Middle frontal gyrus (tissue), 1 donor: Measurements from ENCODE around the gene CSDE1.
"Not testable (repeated sequence)": the region's sequence is repeated elsewhere in the genome, so short reads cannot be mapped to it uniquely, and the experiment has no call there.

Source experiments
- DNase-seq: peaks from one replicate; pipeline ENCODE4 v3.0.0-alpha.2; 2015; ENCODE audit warnings: low spot score; ENCODE audit errors: extremely low spot score

The CSDE1 gene

GRCh38 chr1:114757455-114758255 lies at the start of gene CSDE1:
TSS of gene CSDE1 (minus strand) at chr1:114757984. CDS start at chr1:114739890, 18,094 bp downstream.
- DNase-seq: peak; percentile 98

DNA sequence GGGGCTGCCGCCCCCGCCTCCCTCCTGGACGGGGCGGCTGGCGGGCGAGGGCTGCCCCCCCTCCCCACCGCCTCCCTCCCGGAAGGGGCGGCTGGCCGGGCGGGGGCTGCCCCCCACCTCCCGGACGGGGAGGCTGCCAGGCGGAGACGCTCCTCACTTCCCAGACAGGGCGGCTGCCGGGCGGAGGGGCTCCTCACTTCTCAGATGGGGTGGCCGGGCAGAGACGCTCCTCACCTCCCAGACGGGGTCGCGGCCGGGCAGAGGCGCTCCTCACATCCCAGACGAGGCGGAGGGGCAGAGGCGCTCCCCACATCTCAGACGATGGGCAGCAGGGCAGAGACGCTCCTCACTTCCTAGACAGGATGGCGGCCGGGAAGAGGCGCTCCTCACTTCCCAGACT lies 46.7 kb upstream of the CSDE1 start:
- not testable (repeated sequence) for DNase-seq

DNA sequence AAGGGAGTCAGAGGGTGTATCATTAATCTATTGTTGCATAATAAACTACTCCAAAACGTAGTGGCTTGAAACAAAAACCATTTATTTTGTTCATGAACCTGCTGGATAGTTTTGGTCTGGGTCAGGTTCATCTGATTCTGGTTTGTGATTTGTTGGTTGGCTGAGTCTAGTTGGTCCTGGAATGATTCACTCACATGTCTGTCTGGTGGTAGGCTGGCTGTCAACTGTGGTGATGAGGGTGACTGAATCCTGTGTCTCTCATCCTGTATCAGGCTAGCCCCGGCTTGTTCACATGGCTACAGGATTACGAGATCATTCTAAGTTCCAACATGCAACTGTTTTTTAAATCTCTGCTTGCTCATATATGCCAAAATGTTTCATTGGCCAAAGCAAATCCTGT lies 45.2 kb upstream of the CSDE1 start:
- no peak for DNase-seq

DNA sequence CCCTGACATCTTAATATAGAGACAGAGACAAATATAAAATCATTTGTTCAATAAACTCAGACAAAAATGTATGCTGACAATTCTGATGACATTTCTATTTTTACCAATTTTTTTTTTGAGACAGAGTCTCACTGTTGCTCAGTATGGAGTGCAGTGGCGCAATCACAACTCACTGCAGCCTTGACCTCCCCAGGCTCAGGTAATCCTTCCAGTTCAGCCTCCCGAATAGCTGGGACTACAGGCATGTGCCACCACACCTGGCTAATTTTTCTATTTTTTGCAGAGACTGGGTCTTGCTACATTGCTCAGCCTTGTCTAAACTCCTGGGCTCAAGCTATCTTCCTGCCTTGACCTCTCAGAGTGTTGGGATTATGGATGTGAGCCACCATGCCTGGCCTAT lies 36.3 kb upstream of the CSDE1 start:
- no peak for DNase-seq

DNA sequence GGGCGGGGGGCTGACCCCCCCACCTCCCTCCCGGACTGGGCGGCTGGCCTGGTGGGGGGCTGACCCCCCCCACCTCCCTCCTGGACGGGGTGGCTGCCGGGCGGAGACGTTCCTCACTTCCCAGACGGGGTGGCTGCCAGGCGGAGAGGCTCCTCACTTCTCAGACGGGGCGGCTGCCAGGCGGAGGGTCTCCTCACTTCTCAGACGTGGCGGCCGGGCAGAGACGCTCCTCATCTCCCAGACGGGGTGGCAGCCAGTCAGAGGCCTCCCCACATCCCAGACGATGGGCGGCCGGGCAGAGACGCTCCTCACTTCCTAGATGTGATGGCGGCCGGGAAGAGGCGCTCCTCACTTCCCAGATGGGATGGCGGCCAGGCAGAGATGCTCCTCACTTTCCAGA lies 32.8 kb upstream of the CSDE1 start:
- DNase-seq: not testable (repeated sequence)

GRCh38 chr1:114786440-114786839 lies 28.7 kb upstream of the CSDE1 start:
- not testable (repeated sequence) for DNase-seq

DNA sequence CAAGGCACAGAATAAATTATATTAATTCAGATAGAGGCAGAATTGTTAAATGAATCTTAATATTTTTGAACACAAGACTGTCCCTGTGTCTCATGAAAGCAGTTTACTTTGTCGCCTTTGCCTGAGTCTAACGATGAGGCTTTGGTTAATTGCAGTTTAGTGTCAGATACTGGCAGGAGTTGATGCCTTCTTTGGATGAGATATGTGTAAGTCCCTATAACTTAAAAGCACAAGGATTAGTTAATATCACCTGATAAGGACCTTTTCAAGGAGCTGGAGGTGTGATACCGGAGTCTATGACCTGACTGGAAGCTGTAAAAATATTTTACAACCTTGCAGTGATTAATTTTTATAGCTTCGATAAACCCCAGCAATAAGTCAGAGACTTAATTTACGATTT lies 24.7 kb upstream of the CSDE1 start:
- no peak for DNase-seq

DNA sequence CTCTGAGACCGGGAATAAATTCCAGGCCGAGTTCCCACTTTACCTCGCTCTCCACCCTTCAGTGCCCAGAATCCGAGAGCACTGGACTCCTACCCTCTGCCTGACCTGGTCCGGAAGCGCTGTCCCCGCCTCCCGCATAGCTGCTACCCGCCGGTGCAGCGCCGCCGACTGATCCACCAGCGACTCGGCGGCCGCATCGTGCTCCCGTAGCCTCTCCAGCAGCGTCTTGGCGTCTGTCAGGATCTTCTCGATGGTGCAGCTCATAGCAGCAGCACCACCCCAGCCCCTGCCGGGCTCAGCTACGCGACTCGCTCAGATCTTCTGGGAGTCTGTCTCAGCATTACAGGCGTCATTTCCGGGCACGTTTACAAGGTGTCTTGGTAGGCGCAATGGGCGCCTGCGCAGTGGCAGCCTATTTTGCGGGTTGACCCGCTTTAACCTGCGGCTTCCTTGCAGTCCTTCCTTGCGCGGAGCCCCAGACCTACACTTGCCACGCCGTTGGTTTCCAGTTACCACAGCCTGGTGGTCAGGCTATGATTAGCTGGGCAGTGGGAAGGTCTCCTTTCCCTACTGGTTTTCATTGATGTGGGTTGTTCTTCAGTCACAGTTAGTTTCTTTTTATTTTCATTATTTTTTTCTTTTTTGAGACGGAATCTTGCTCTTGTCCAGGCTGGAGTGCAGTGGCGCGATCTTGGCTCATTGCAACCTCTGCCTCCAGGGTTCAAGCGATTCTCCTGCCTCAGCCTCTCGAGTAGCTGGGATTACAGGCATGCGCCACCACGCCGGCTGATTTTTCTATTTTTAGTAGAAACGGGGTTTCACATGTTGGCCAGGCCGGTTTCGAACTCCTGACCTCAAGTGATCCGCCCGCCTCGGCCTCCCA lies 22.8 kb upstream of the CSDE1 start, which contains the start of gene SIKE1:
Gene SIKE1 (minus strand): TSS at position 342 of the 883 bp plus-strand sequence. CDS start 78 bp downstream, at position 264.
- peak; percentile 87 for DNase-seq

GRCh38 chr1:114779722-114780121 lies 21.9 kb upstream of the CSDE1 start:
- no peak for DNase-seq

GRCh38 chr1:114776726-114777125 lies 18.9 kb upstream of the CSDE1 start:
- not testable (repeated sequence) for DNase-seq

GRCh38 chr1:114771992-114772391 lies 14.2 kb upstream of the CSDE1 start:
- no peak for DNase-seq

GRCh38 chr1:114770989-114771388 lies 13.2 kb upstream of the CSDE1 start:
- DNase-seq: no peak

GRCh38 chr1:114764689-114765088 lies 6.9 kb upstream of the CSDE1 start:
- no peak for DNase-seq

DNA sequence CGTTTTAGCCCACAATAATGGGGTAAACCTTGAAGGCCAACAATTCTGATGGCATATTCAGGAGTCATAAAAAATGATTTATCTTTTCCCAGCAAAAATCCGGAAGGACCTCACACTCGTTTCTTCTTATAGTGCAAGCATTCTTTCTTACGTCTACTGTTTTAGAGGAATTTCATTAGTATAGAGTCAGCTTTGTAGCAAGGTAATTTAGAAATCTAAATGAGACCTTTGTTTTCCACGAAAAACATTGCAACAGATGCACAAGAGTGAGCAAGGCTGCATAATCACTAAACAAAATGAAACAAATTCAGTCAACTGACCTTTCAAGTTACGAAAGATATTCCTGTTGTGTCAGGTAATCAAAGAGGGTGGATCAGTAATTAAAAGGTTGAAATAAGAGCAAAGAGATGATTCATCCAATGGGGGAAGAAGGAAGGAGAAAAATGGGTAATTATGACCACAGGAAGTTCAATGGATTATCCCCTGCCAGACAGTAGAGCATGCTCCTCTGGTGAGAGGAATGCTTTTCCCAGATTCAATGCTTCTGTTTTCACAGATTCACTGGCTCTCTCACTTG lies 560 bp upstream of the CSDE1 start:
- no peak for DNase-seq

DNA sequence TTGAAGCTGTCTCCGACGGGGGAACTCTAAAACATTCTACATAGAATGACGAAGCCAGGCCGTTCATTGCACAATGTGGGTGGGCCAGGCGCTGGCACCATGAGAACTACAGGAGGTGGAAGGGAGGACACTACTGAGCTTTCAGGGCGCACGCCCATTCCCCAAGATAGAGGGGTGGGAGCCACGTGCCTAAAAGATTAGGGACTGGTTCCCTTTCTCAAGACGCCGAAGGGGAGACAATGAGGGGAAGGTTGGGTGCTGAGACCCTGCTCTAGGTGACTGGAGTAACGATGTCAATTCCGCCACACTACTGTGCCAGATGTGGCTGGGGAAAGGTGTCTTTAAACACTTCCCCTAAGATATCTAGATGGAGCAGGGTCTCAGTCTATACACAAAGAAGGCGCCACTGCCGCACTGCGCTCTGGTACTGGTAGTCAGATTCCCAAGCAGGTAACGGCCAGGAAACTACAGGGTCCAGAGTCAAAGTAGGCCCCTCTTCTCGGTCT lies 782 bp downstream of the CSDE1 start:
- DNase-seq: no peak

- no peak for DNase-seq
These were observed 1.5 kb downstream of the CSDE1 start for GRCh38 chr1:114756009-114756892.

DNA sequence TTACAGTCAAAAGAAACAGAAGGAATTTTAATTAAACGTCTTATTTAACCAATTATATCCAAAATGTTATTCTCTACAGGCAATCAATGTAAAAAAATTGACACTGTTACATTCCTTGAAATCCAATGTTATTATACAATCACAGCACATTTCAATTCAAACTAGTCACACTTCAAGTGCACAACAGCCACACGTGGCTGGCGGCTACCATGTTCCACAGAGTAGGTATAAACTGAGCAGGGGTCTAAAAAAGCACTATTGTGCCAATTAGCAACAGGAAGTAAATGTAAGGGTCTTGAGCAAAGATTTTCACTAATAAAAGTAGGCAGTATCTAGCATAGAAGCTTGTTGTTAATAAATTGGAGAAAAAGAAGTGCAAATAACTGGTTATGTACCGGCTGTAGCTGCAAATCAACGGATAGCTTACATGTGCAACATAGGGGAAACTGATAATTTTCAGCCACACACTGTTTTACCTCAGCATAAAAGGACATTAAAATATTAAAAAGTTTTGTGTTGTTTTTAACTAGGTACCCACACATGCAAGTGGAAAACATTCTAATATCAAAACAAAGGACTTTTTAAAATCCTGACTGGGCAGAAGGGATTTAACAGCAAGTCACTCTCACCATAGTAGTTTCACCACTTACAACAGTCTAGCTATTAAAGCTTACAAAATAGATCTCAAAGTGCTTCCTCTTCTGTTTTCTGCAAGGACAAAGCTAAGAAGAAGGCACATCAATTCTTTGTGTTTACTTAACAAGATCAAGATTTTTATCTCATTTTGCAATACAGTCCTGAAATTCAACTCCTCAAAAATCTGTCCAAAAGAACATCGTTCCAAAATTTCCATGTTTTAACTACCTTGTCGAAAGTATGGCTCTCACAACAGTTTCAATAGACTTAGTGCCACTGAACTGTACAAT lies 2.5 kb downstream of the CSDE1 start:
- no peak for DNase-seq

DNA sequence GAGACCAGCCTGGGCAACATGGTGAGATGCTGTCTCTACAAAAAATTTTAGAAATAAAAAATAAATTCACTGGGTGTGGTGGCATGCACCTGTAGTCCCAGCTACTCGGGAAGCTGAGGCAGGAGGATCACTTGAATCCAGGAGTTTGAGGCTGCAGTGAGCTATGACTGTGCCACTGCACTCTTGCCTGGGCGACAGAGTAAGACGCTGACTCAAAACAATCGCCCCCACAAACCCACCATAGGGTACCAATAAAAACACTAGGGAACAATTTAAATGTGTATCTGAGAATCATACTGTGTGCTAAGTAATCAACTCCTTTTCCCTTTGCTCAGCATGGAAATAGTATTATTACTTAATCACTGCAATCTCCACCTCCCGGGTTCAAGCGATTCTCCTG lies 4.1 kb downstream of the CSDE1 start:
- DNase-seq: not testable (repeated sequence)

GRCh38 chr1:114753143-114753542 lies 4.6 kb downstream of the CSDE1 start:
- DNase-seq: no peak

- no peak for DNase-seq
These were observed 7.0 kb downstream of the CSDE1 start for GRCh38 chr1:114750780-114751179.
